ENCODE measurements around the gene TUBB2B. TPM values are rescaled to one million over a fixed set of nuclear protein-coding genes. Genes with fewer than 3 reads are reported as not detected.

TUBB2B gene
- total RNA-seq, 5 donors from 2014 or later (not counting 1 experiment from before 2014, with no cell fraction given), result 0.46 to 1.2 (median 0.87) TPM; not detected in 1

DNA sequence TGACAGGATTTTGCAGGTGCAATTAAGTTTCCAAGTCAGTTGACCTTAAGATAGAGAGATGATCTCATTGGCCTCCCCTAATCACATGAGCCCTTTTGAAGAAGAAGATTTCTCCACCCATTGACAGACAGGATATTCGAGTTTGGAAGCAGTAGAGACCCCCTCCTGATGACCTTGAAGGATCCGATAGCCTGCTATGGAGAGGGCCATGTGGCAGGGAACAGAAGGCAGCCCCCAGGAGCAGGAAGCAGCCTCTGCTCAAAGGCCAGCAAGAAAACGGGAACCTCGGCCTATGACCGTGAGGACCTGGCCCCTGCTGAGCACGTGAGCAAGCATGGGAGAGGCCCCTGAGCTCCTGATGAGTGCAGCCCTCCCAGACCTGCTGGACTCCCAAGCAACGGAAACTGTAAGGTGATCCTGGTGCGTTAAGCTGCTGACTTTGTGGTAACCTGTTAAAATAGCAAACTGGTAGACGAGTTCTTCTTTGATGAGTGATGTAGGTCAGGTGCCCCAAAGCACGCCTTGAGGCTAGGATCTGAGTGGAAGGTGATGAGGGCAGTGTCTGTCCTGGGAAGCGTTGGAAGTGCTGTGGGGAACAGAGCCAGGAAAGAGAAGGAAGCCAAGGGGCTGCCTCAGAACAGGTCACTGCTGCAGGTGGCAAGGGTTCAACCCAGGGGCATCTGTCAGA is 51.6 kb downstream of the TUBB2B start:
- no peaks in the 10 kb centered on the region for H3K9me3 Mint-ChIP-seq
- Histone ChIP-seq H3K4me1 (ENCODE audit: control insufficient read depth in 1 of 2, extremely low read depth in 1 of 2, insufficient read depth in 2 of 2, low read length in 2 of 2) (no peaks in the 10 kb centered on the region), H3K27me3 (replicated peaks in 1 of 2; ENCODE audit: control insufficient read depth in 2 of 2, extremely low read depth in 1 of 2, insufficient read depth in 2 of 2, low read length in 1 of 2) (peaks cover 0 to 11% of the 10 kb centered on the region in 2 experiments), H3K27ac (ENCODE audit: low read length) (no peak overlapping the region), H3K9me3 (no peaks in the 10 kb centered on the region), H3K4me3 (ENCODE audit: control insufficient read depth in 1 of 2, extremely low read depth in 1 of 2, low read length in 1 of 2) (no peak overlapping the region), H3K36me3 (ENCODE audit: control insufficient read depth in 2 of 2, extremely low read depth in 1 of 2, insufficient read depth in 1 of 2, low read length in 1 of 2) (no peaks in the 10 kb centered on the region)
- 69% methylated on average over 10 of the region's 11 CpGs for WGBS (ENCODE audit: insufficient coverage)
- H3K36me3 Mint-ChIP-seq, result no peaks in the 10 kb centered on the region
- ATAC-seq (replicated peaks in 1 of 4) (no peak), DNase-seq (no peak)
- H3K27ac Mint-ChIP-seq, result no peak overlapping the region
- POLR2A ChIA-PET, result no interaction called here
- H3K27me3 Mint-ChIP-seq, result peaks cover 5 to 19% of the 10 kb centered on the region in 2 donors
- no peak overlapping the region for H3K4me3 Mint-ChIP-seq
- CTCF ChIA-PET, result no interaction called here
- peaks cover 0 to 4% (median 2%) of the 10 kb centered on the region in 3 donors for H3K4me1 Mint-ChIP-seq

Other genes starting within 250 kb of the TUBB2B start
- 10 to 100 TPM in 4 of 5 donors, 1 to 10 TPM in 1; 9.1 to 54.6 (median 33.0) TPM for gene NQO2, start 227.8 kb downstream of the TUBB2B start, total RNA-seq
- 10 to 100 TPM; 22.5 to 33.8 (median 31.7) TPM for gene RIPK1, start 159.2 kb downstream of the TUBB2B start, total RNA-seq
- gene BPHL, start 108.9 kb downstream of the TUBB2B start, total RNA-seq, result 10 to 100 TPM in 3 of 5 donors, 1 to 10 TPM in 2; 7.1 to 12.4 (median 11.0) TPM
- gene TUBB2A, start 70.1 kb downstream of the TUBB2B start, total RNA-seq, result 10 to 100 TPM in 2 of 5 donors, 1 to 10 TPM in 3; 4.5 to 34.7 (median 9.6) TPM
- gene PSMG4, start 31.3 kb upstream of the TUBB2B start, total RNA-seq, result 10 to 100 TPM; 18.8 to 42.6 (median 33.6) TPM
- 10 to 100 TPM in 3 of 5 donors, 1 to 10 TPM in 2; 6.2 to 14.8 (median 12.1) TPM for gene SLC22A23, start 229.4 kb upstream of the TUBB2B start, total RNA-seq